HepG2 (cell line): ENCODE data around the gene TMEM271. TPM values are rescaled to one million over a fixed set of nuclear protein-coding genes. Genes with fewer than 3 reads are reported as not detected.

Experiments used
- ATF4 ChIP-seq, 2 experiments: fragments of 450-650 bp in 1 of 2; sonication (generic) in 1 of 2; formaldehyde crosslinking; IDR thresholded peaks; 2 replicates each; pipeline versions ENCODE4 v1.5.0 to v1.8.0; 2020 to 2022; ENCODE audit warnings: mild to moderate bottlenecking in 1 of 2, missing genetic modification reagents in 1 of 2
- CEBPB ChIP-seq: IDR thresholded peaks from 2 replicates; pipeline ENCODE4 v1.6.1; 2011; ENCODE audit warnings: low read depth, low read length, improper control_type of control experiment, borderline replicate concordance
- PBX2 ChIP-seq: IDR thresholded peaks from 2 replicates; pipeline ENCODE4 v1.6.1; 2016; ENCODE audit warnings: control low read depth
- PRDM10 ChIP-seq: sonication (generic); formaldehyde crosslinking; IDR thresholded peaks from 2 replicates; pipeline ENCODE4 v1.4.0; 2020; ENCODE audit warnings: low read depth, missing genetic modification reagents
- REST ChIP-seq, 2 experiments: IDR thresholded peaks; 2 replicates each; pipeline ENCODE4 v1.6.1; 2011 to 2012; ENCODE audit warnings: low read length in 2 of 2, borderline replicate concordance in 1 of 2, low read depth in 1 of 2, mild to moderate bottlenecking in 1 of 2, moderate library complexity in 1 of 2
- SMAD3 ChIP-seq: sonication (generic); formaldehyde crosslinking; IDR thresholded peaks from 2 replicates; pipeline ENCODE4 v1.4.0; 2020; ENCODE audit warnings: missing genetic modification reagents
- ZNF549 ChIP-seq: sonication (generic); formaldehyde crosslinking; IDR thresholded peaks from 2 replicates; pipeline ENCODE4 v1.5.0; 2020; ENCODE audit warnings: missing genetic modification reagents
- polyA plus RNA-seq, 8 experiments: library from polyadenylated mRNA; depleted of rRNA in 3 of 8; stranded (reverse) in 7 of 8; unstranded in 1 of 8; fragments of >200 nt; fragmentation: Illumina TruSeq in 4 of 8; extraction: Trizol in 4 of 8; gene quantifications; 2 replicates each; pipeline versions ENCODE4 v1.2.1 to v1.2.3, GENCODE V29; 2011 to 2016; ENCODE audit warnings: low read depth in 4 of 8, missing spikeins in 1 of 8, mixed read lengths in 1 of 8; ENCODE audit not compliant: insufficient read depth in 1 of 8
- total RNA-seq, 5 experiments: library from RNA; depleted of rRNA; stranded (reverse); fragments of >200 nt; fragmentation: Illumina TruSeq; extraction: Trizol; gene quantifications; 2 replicates each; pipeline ENCODE4 v1.2.3, GENCODE V29; 2016; ENCODE audit warnings: low read depth in 1 of 5

TMEM271 gene
- total and polyA plus RNA-seq, 2 of the 13 experiments (the other 11 are each of a cell fraction or from before 2014, with no cell fraction given): not detected

GRCh38 chr4:620851-621261 lies 44.8 kb upstream of the TMEM271 start (continued):
- TF ChIP-seq PRDM10 (CRISPR knock-in tag) (no peak), ZNF549 (CRISPR knock-in tag) (no peak), PBX2 (no peak), ATF4 (CRISPR knock-in tag; IDR thresholded peaks at IDR 0.05) (no peak), CEBPB (no peak), REST (IDR thresholded peaks at IDR 0.05; ENCODE audit: borderline replicate concordance in 1 of 2, low read depth in 1 of 2, low read length in 2 of 2) (no peak), SMAD3 (CRISPR knock-in tag) (no peak)
